Prostate gland (tissue), 2 donors: ENCODE results near the gene DCP1B. TPM values are rescaled to one million over a fixed set of nuclear protein-coding genes. Genes with fewer than 3 reads are reported as not detected.

Experiments
- DNase-seq: peaks from one replicate; pipeline ENCODE4 v3.0.0-alpha.2; 2019; ENCODE audit warnings: low spot score
- H3K27ac ChIP-seq, 2 donors: fragments of 200-600 bp; sonication (generic); 2 replicates each; pipeline ENCODE4 v1.5.1; 2017 to 2019
- H3K27me3 ChIP-seq: fragments of 200-600 bp; sonication (generic); replicated peaks from 2 replicates; pipeline ENCODE4 v1.5.1; 2019; ENCODE audit not compliant: insufficient read depth
- H3K36me3 ChIP-seq, 2 donors: fragments of 200-600 bp; sonication (generic); 1 replicate in 1 of 2; 2 replicates in 1 of 2; pipeline versions ENCODE4 v1.5.1 to v1.8.1; 2017 to 2019
- H3K4me1 ChIP-seq: fragments of 200-600 bp; sonication (generic); replicated peaks from 2 replicates; pipeline ENCODE4 v1.5.1; 2019
- H3K4me3 ChIP-seq, 2 donors: fragments of 200-600 bp; sonication (generic); 2 replicates each; pipeline ENCODE4 v1.5.1; 2017 to 2019
- H3K9me3 ChIP-seq: fragments of 200-600 bp; sonication (generic); 2 replicates; pipeline ENCODE4 v1.5.1; 2017
- CTCF ChIP-seq, 4 experiments: fragments of 200-600 bp in 2 of 4; fragments of 450-650 bp in 2 of 4; sonication (generic) in 2 of 4; IDR thresholded peaks; 1 replicate in 3 of 4; 2 replicates in 1 of 4; pipeline ENCODE4 v1.5.1; 2016 to 2019; ENCODE audit warnings: antibody characterized with exemption in 4 of 4, mild to moderate bottlenecking in 2 of 4, moderate library complexity in 2 of 4
- POLR2A ChIP-seq: fragments of 450-650 bp; IDR thresholded peaks from one replicate; pipeline ENCODE4 v1.6.1; 2016; ENCODE audit warnings: antibody characterized with exemption, mild to moderate bottlenecking
- POLR2AphosphoS5 ChIP-seq: sonication (generic); formaldehyde crosslinking; IDR thresholded peaks from one replicate; pipeline ENCODE4 v1.6.1; 2017; ENCODE audit warnings: antibody characterized with exemption
- WGBS: methylation state at CpG from one replicate; pipeline ENCODE4 v1.1.5; 2018; 5-methylcytosine and 5-hydroxymethylcytosine counted together
- intact Hi-C: fragments of 100-400 bp; cut with DNase I; formaldehyde crosslinking; loops from one replicate; pipeline ENCODE4 v1.14.2; 2022
- total RNA-seq, 2 donors: library from RNA; depleted of rRNA; stranded (reverse); fragments of >200 nt; gene quantifications; one replicate each; pipeline ENCODE4 v1.1.0, GENCODE V29; 2016

Gene DCP1B
- total RNA-seq, 2 donors from 2014 or later, result 20.1 to 31.9 TPM

- DNase-seq, result no peak
- Histone ChIP-seq H3K27ac (no peak overlapping the region), H3K27me3 (no peaks in the 10 kb centered on the region), H3K36me3 (no peaks in the 10 kb centered on the region), H3K9me3 (no peaks in the 10 kb centered on the region), H3K4me3 (no peak overlapping the region), H3K4me1 (no peaks in the 10 kb centered on the region)
- TF ChIP-seq CTCF (IDR thresholded peaks at IDR 0.05) (no peak), POLR2AphosphoS5 (no peak), POLR2A (no peak)
- intact Hi-C loops, result no loop called here
- 95% methylated on average over 19 of the region's 26 CpGs for WGBS
These were observed 95.5 kb downstream of the DCP1B start for GRCh38 chr12:1908758-1909157.

GRCh38 chr12:1907652-1908611 lies 96.3 kb downstream of the DCP1B start:
- intact Hi-C loops, result no loop called here
- H3K4me3 ChIP-seq, result peak overlapping the region in 1 of 2 donors; percentile 2
- H3K27ac ChIP-seq, result no peak overlapping the region
- no peak for DNase-seq
- no peaks in the 10 kb centered on the region for H3K36me3 ChIP-seq
- H3K27me3 ChIP-seq, result no peaks in the 10 kb centered on the region
- TF ChIP-seq POLR2AphosphoS5 (no peak), CTCF (IDR thresholded peaks at IDR 0.05) (no peak), POLR2A (no peak)
- WGBS, result 23% methylated on average over 57 of the region's 67 CpGs
- H3K4me1 ChIP-seq, result no peaks in the 10 kb centered on the region
- H3K9me3 ChIP-seq, result no peaks in the 10 kb centered on the region

GRCh38 chr12:1906579-1906978 lies 97.7 kb downstream of the DCP1B start:
- Histone ChIP-seq H3K27ac (no peak overlapping the region), H3K4me1 (no peaks in the 10 kb centered on the region), H3K4me3 (no peak overlapping the region), H3K36me3 (no peaks in the 10 kb centered on the region), H3K27me3 (no peaks in the 10 kb centered on the region), H3K9me3 (no peaks in the 10 kb centered on the region)
- 20% methylated on average over 3 of the region's 3 CpGs for WGBS
- no peak for DNase-seq
- intact Hi-C loops, result no loop called here
- TF ChIP-seq POLR2A (no peak), CTCF (IDR thresholded peaks at IDR 0.05) (no peak), POLR2AphosphoS5 (no peak)

GRCh38 chr12:1904875-1905274 lies 99.4 kb downstream of the DCP1B start:
- no peaks in the 10 kb centered on the region for H3K9me3 ChIP-seq
- H3K27me3 ChIP-seq, result no peaks in the 10 kb centered on the region
- no peak overlapping the region for H3K4me3 ChIP-seq
- H3K4me1 ChIP-seq, result no peaks in the 10 kb centered on the region
- no peak overlapping the region for H3K27ac ChIP-seq
- intact Hi-C loops, result no loop called here
- TF ChIP-seq POLR2AphosphoS5 (no peak), CTCF (IDR thresholded peaks at IDR 0.05) (no peak), POLR2A (no peak)
- DNase-seq, result no peak
- no peaks in the 10 kb centered on the region for H3K36me3 ChIP-seq

GRCh38 chr12:1896964-1897363 lies 107.3 kb downstream of the DCP1B start:
- TF ChIP-seq POLR2AphosphoS5 (no peak), POLR2A (no peak), CTCF (IDR thresholded peaks at IDR 0.05) (no peak)
- intact Hi-C loops, result no loop called here
- no peak overlapping the region for H3K27ac ChIP-seq

More at GRCh38 chr12:1896964-1897363, 107.3 kb downstream of the DCP1B start:
- Histone ChIP-seq H3K36me3 (no peaks in the 10 kb centered on the region), H3K4me3 (no peak overlapping the region), H3K27me3 (no peaks in the 10 kb centered on the region), H3K9me3 (no peaks in the 10 kb centered on the region), H3K4me1 (no peaks in the 10 kb centered on the region)
- no peak for DNase-seq
- WGBS, result 74% methylated on average over 5 of the region's 5 CpGs
